Gastroesophageal sphincter (tissue), 4 donors: Measurements from ENCODE around the gene LRFN2. TPM values are rescaled to one million over a fixed set of nuclear protein-coding genes. Genes with fewer than 3 reads are reported as not detected.

Experiments
- ATAC-seq: fragments of 150-250 bp; one replicate; pipeline ENCODE4 v1.9.1; 2016; ENCODE audit warnings: mild to moderate bottlenecking, moderate library complexity
- H3K27ac ChIP-seq, 4 donors: fragments of 200-600 bp; sonication (generic) in 3 of 4; 1 replicate in 3 of 4; 2 replicates in 1 of 4; pipeline ENCODE4 v1.5.1; 2016 to 2019
- H3K27me3 ChIP-seq: fragments of 200-600 bp; sonication (generic); one replicate; pipeline ENCODE4 v1.5.1; 2019
- H3K36me3 ChIP-seq, 2 donors: fragments of 200-600 bp; sonication (generic); one replicate each; pipeline ENCODE4 v1.5.1; 2019; ENCODE audit warnings: control low read depth in 1 of 2
- H3K4me1 ChIP-seq, 3 donors: fragments of 200-600 bp; sonication (generic); 1 replicate in 2 of 3; 2 replicates in 1 of 3; pipeline ENCODE4 v1.5.1; 2016 to 2019; ENCODE audit warnings: control low read depth in 2 of 3
- H3K4me3 ChIP-seq, 2 donors: fragments of 200-600 bp; sonication (generic); one replicate each; pipeline ENCODE4 v1.5.1; 2019; ENCODE audit warnings: mild to moderate bottlenecking in 1 of 2, moderate library complexity in 1 of 2
- H3K9me3 ChIP-seq, 3 donors: fragments of 200-600 bp; sonication (generic); one replicate each; pipeline ENCODE4 v1.5.1; 2017 to 2019; ENCODE audit warnings: control low read depth in 2 of 3
- CTCF ChIP-seq, 4 experiments: fragments of 200-600 bp in 2 of 4; fragments of 450-650 bp in 2 of 4; sonication (generic) in 1 of 4; IDR thresholded peaks; one replicate each; pipeline ENCODE4 v1.5.1; 2017 to 2019; ENCODE audit warnings: antibody characterized with exemption in 4 of 4, mild to moderate bottlenecking in 2 of 4, moderate library complexity in 2 of 4
- EP300 ChIP-seq: sonication (generic); formaldehyde crosslinking; IDR thresholded peaks from one replicate; pipeline ENCODE4 v1.6.1; 2017; ENCODE audit warnings: antibody characterized with exemption, mild to moderate bottlenecking
- POLR2A ChIP-seq, 2 donors: fragments of 450-650 bp; IDR thresholded peaks; one replicate each; pipeline ENCODE4 v1.6.1; 2017; ENCODE audit warnings: antibody characterized with exemption in 2 of 2, mild to moderate bottlenecking in 2 of 2, moderate library complexity in 1 of 2
- POLR2AphosphoS5 ChIP-seq: sonication (generic); formaldehyde crosslinking; IDR thresholded peaks from one replicate; pipeline ENCODE4 v1.6.1; 2017; ENCODE audit warnings: antibody characterized with exemption
- WGBS, 2 donors: methylation state at CpG; one replicate each; pipeline ENCODE4 v1.1.5; 2018; ENCODE audit warnings: low coverage in 1 of 2; 5-methylcytosine and 5-hydroxymethylcytosine counted together
- total RNA-seq, 4 donors: library from RNA; depleted of rRNA; stranded (reverse); fragments of >200 nt; gene quantifications; one replicate each; pipeline ENCODE4 v1.1.0, GENCODE V29; 2016

The LRFN2 gene
- total RNA-seq, 4 donors from 2014 or later = 0.13 TPM; not detected in 3

- no peaks in the 10 kb centered on the region for H3K4me1 ChIP-seq
- H3K27ac ChIP-seq = no peak overlapping the region
- WGBS, 2 donors = 70% methylated on average over 2 of the region's 7 CpGs; no CpG with 5 or more reads in 1 of the 2 donors
- no peak for ATAC-seq
- no peaks in the 10 kb centered on the region for H3K36me3 ChIP-seq
- TF ChIP-seq POLR2AphosphoS5 = no peak
- no peak for TF ChIP-seq EP300
- TF ChIP-seq POLR2A (IDR thresholded peaks at IDR 0.05) = no peak
- TF ChIP-seq CTCF (IDR thresholded peaks at IDR 0.05) = no peak
- H3K27me3 ChIP-seq = no peaks in the 10 kb centered on the region
- no peaks in the 10 kb centered on the region for H3K9me3 ChIP-seq
- H3K4me3 ChIP-seq = no peak overlapping the region
Measured at GRCh38 chr6:40439026-40439800, 148.0 kb downstream of the LRFN2 start.

GRCh38 chr6:40438246-40438887 is 148.8 kb downstream of the LRFN2 start:
- H3K36me3 ChIP-seq = no peaks in the 10 kb centered on the region
- TF ChIP-seq EP300 (no peak), POLR2A (IDR thresholded peaks at IDR 0.05) (no peak), CTCF (IDR thresholded peaks at IDR 0.05) (no peak), POLR2AphosphoS5 (no peak)
- no peak overlapping the region for H3K4me3 ChIP-seq
- H3K4me1 ChIP-seq = no peaks in the 10 kb centered on the region
- no peaks in the 10 kb centered on the region for H3K27me3 ChIP-seq
- H3K27ac ChIP-seq = no peak overlapping the region
- H3K9me3 ChIP-seq = no peaks in the 10 kb centered on the region
- ATAC-seq = no peak
- WGBS, 2 donors = 72 to 76% methylated on average over 3 to 6 of the region's 6 CpGs

GRCh38 chr6:40437631-40438030 is 149.5 kb downstream of the LRFN2 start:
- no peak overlapping the region for H3K27ac ChIP-seq
- ATAC-seq = no peak
- TF ChIP-seq CTCF (IDR thresholded peaks at IDR 0.05) (no peak), POLR2A (IDR thresholded peaks at IDR 0.05) (no peak), POLR2AphosphoS5 (no peak), EP300 (no peak)
- no peak overlapping the region for H3K4me3 ChIP-seq
- no peaks in the 10 kb centered on the region for H3K27me3 ChIP-seq
- H3K36me3 ChIP-seq = no peaks in the 10 kb centered on the region
- 84 to 92% methylated on average over 2 of the region's 2 CpGs for WGBS, 2 donors
- H3K4me1 ChIP-seq = no peaks in the 10 kb centered on the region
- H3K9me3 ChIP-seq = no peaks in the 10 kb centered on the region

GRCh38 chr6:40436685-40437604 is 150.2 kb downstream of the LRFN2 start:
- Histone ChIP-seq H3K9me3 (no peaks in the 10 kb centered on the region), H3K4me1 (no peaks in the 10 kb centered on the region), H3K36me3 (no peaks in the 10 kb centered on the region), H3K4me3 (no peak overlapping the region), H3K27me3 (no peaks in the 10 kb centered on the region), H3K27ac (no peak overlapping the region)
- ATAC-seq = no peak
- WGBS, 2 donors = 72 to 74% methylated on average over 2 to 8 of the region's 8 CpGs
- TF ChIP-seq EP300 = no peak
- no peak for TF ChIP-seq POLR2AphosphoS5
- TF ChIP-seq CTCF (IDR thresholded peaks at IDR 0.05) = no peak
- TF ChIP-seq POLR2A (IDR thresholded peaks at IDR 0.05) = no peak
